ENCODE results near the gene KCNJ14.

DNA sequence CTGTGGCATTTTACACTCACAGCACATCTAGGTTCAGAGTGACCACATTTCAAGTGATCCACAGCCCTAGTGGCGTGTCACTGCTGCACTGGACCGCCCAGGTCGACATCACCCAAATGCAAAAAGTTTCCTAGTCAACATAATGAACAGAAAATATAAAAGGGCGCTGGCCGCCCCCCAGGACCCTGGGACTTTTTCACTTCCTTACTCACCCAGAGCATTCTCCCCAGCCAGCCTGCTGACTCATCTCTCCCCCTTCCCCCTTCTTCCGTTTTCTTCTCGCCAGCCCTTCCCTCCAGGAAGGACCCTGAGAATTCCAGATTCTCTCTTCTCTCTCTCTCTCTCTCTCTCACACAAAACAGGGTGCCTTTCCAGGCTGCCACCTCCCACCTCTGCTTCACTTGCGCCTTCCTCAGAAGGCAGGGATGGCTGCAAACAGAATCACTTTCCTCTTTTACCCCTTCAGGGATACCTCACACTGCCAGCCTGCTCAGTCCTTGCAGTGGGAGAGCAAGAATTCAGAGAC lies 30.6 kb upstream of the KCNJ14 start:
- TF ChIP-seq, protein P1, sequence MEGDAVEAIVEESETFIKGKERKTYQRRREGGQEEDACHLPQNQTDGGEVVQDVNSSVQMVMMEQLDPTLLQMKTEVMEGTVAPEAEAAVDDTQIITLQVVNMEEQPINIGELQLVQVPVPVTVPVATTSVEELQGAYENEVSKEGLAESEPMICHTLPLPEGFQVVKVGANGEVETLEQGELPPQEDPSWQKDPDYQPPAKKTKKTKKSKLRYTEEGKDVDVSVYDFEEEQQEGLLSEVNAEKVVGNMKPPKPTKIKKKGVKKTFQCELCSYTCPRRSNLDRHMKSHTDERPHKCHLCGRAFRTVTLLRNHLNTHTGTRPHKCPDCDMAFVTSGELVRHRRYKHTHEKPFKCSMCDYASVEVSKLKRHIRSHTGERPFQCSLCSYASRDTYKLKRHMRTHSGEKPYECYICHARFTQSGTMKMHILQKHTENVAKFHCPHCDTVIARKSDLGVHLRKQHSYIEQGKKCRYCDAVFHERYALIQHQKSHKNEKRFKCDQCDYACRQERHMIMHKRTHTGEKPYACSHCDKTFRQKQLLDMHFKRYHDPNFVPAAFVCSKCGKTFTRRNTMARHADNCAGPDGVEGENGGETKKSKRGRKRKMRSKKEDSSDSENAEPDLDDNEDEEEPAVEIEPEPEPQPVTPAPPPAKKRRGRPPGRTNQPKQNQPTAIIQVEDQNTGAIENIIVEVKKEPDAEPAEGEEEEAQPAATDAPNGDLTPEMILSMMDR (IDR thresholded peaks at IDR 0.05) = no peak
- TF ChIP-seq POLR2A (IDR thresholded peaks at IDR 0.05) = no peak

Measured in heart left ventricle (tissue), 13 donors.